Measurements from ENCODE around the gene DCHS1.
A peak's percentile ranks its signal among the peaks of the same experiment; 100 is the strongest.

The DCHS1 gene

GRCh38 chr11:6608726-6609501, 46.7 kb downstream of the DCHS1 start:
- H3K9ac ChIP-seq (ENCODE audit: low read length) = no peak overlapping the region
- no peak overlapping the region for H3K4me3 ChIP-seq (ENCODE audit: low read length)
- H3K4me1 ChIP-seq (ENCODE audit: control insufficient read depth, insufficient read depth, low read length) = peaks cover 49% of the 10 kb centered on the region
- H3K36me3 ChIP-seq (ENCODE audit: control insufficient read depth, insufficient read depth, low read length) = peaks cover 29% of the 10 kb centered on the region
- H3K27ac ChIP-seq (ENCODE audit: low read depth, low read length) = peak overlapping the region; percentile 99
- H3K27me3 ChIP-seq (ENCODE audit: control insufficient read depth, insufficient read depth, low read length) = no peaks in the 10 kb centered on the region

GRCh38 chr11:6608011-6608410, 47.6 kb downstream of the DCHS1 start:
- no peak overlapping the region for H3K9ac ChIP-seq (ENCODE audit: low read length)
- H3K4me3 ChIP-seq (ENCODE audit: low read length) = no peak overlapping the region
- peaks cover 29% of the 10 kb centered on the region for H3K36me3 ChIP-seq (ENCODE audit: control insufficient read depth, insufficient read depth, low read length)
- H3K4me1 ChIP-seq (ENCODE audit: control insufficient read depth, insufficient read depth, low read length) = peaks cover 48% of the 10 kb centered on the region
- H3K27me3 ChIP-seq (ENCODE audit: control insufficient read depth, insufficient read depth, low read length) = no peaks in the 10 kb centered on the region
- peak overlapping the region; percentile 99 for H3K27ac ChIP-seq (ENCODE audit: low read depth, low read length)

- H3K27ac ChIP-seq (ENCODE audit: low read depth, low read length) = peak overlapping the region; percentile 99
- peak overlapping the region; percentile 53 for H3K4me3 ChIP-seq (ENCODE audit: low read length)
- H3K27me3 ChIP-seq (ENCODE audit: control insufficient read depth, insufficient read depth, low read length) = no peaks in the 10 kb centered on the region
- no peak overlapping the region for H3K9ac ChIP-seq (ENCODE audit: low read length)
- peaks cover 29% of the 10 kb centered on the region for H3K36me3 ChIP-seq (ENCODE audit: control insufficient read depth, insufficient read depth, low read length)
- peaks cover 49% of the 10 kb centered on the region for H3K4me1 ChIP-seq (ENCODE audit: control insufficient read depth, insufficient read depth, low read length)
Measured at GRCh38 chr11:6607190-6607795, 48.3 kb downstream of the DCHS1 start.

GRCh38 chr11:6606471-6607189, 49.0 kb downstream of the DCHS1 start:
- Histone ChIP-seq H3K36me3 (ENCODE audit: control insufficient read depth, insufficient read depth, low read length) (peaks cover 30% of the 10 kb centered on the region), H3K4me3 (ENCODE audit: low read length) (peak overlapping the region; percentile 53), H3K4me1 (ENCODE audit: control insufficient read depth, insufficient read depth, low read length) (peaks cover 55% of the 10 kb centered on the region), H3K27ac (ENCODE audit: low read depth, low read length) (peak overlapping the region; percentile 99), H3K27me3 (ENCODE audit: control insufficient read depth, insufficient read depth, low read length) (no peaks in the 10 kb centered on the region), H3K9ac (ENCODE audit: low read length) (peak overlapping the region; percentile 19)

- Histone ChIP-seq H3K9ac (ENCODE audit: low read length) (peak overlapping the region; percentile 97), H3K27me3 (ENCODE audit: control insufficient read depth, insufficient read depth, low read length) (no peaks in the 10 kb centered on the region), H3K4me3 (ENCODE audit: low read length) (peak overlapping the region; percentile 88), H3K27ac (ENCODE audit: low read depth, low read length) (peak overlapping the region; percentile 99), H3K4me1 (ENCODE audit: control insufficient read depth, insufficient read depth, low read length) (peaks cover 48% of the 10 kb centered on the region), H3K36me3 (ENCODE audit: control insufficient read depth, insufficient read depth, low read length) (peaks cover 37% of the 10 kb centered on the region)
Measured at GRCh38 chr11:6604790-6605189, 50.8 kb downstream of the DCHS1 start.

GRCh38 chr11:6604081-6604626, 51.5 kb downstream of the DCHS1 start:
- Histone ChIP-seq H3K36me3 (ENCODE audit: control insufficient read depth, insufficient read depth, low read length) (peaks cover 36% of the 10 kb centered on the region), H3K4me3 (ENCODE audit: low read length) (peak overlapping the region; percentile 88), H3K9ac (ENCODE audit: low read length) (peak overlapping the region; percentile 97), H3K4me1 (ENCODE audit: control insufficient read depth, insufficient read depth, low read length) (peaks cover 41% of the 10 kb centered on the region), H3K27ac (ENCODE audit: low read depth, low read length) (peak overlapping the region; percentile 99), H3K27me3 (ENCODE audit: control insufficient read depth, insufficient read depth, low read length) (no peaks in the 10 kb centered on the region)

- Histone ChIP-seq H3K9ac (ENCODE audit: low read length) (peak within 1 kb of the TSS; percentile 97), H3K4me3 (ENCODE audit: low read length) (peak within 1 kb of the TSS; percentile 88), H3K4me1 (ENCODE audit: control insufficient read depth, insufficient read depth, low read length) (peaks cover 37% of the 10 kb centered on the region), H3K27me3 (ENCODE audit: control insufficient read depth, insufficient read depth, low read length) (no peaks in the 10 kb centered on the region), H3K36me3 (ENCODE audit: control insufficient read depth, insufficient read depth, low read length) (peaks cover 33% of the 10 kb centered on the region), H3K27ac (ENCODE audit: low read depth, low read length) (peak within 1 kb of the TSS; percentile 99)
Measured at GRCh38 chr11:6603287-6604080, 52.1 kb downstream of the DCHS1 start, which contains the start of the genes ILK and RRP8. Gene ILK, plus strand, starts transcription at chr11:6603774. Its CDS starts 498 bp downstream, at chr11:6604272. Gene RRP8, minus strand, starts transcription at chr11:6603616. Its CDS starts 114 bp downstream, at chr11:6603502.

- peak overlapping the region; percentile 58 for H3K9ac ChIP-seq (ENCODE audit: low read length)
Measured at GRCh38 chr11:6602096-6602940, 53.3 kb downstream of the DCHS1 start.

GRCh38 chr11:6601041-6601461, 54.6 kb downstream of the DCHS1 start:
- H3K27ac ChIP-seq (ENCODE audit: low read depth, low read length) = no peak overlapping the region
- no peak overlapping the region for H3K9ac ChIP-seq (ENCODE audit: low read length)
- peaks cover 31% of the 10 kb centered on the region for H3K36me3 ChIP-seq (ENCODE audit: control insufficient read depth, insufficient read depth, low read length)
- no peak overlapping the region for H3K4me3 ChIP-seq (ENCODE audit: low read length)
- H3K4me1 ChIP-seq (ENCODE audit: control insufficient read depth, insufficient read depth, low read length) = peaks cover 30% of the 10 kb centered on the region
- H3K27me3 ChIP-seq (ENCODE audit: control insufficient read depth, insufficient read depth, low read length) = no peaks in the 10 kb centered on the region

More at GRCh38 chr11:6602096-6602940, 53.3 kb downstream of the DCHS1 start:
- Histone ChIP-seq H3K4me3 (ENCODE audit: low read length) (peak overlapping the region; percentile 73), H3K27me3 (ENCODE audit: control insufficient read depth, insufficient read depth, low read length) (no peaks in the 10 kb centered on the region), H3K4me1 (ENCODE audit: control insufficient read depth, insufficient read depth, low read length) (peaks cover 27% of the 10 kb centered on the region), H3K27ac (ENCODE audit: low read depth, low read length) (peak overlapping the region; percentile 99), H3K36me3 (ENCODE audit: control insufficient read depth, insufficient read depth, low read length) (peaks cover 31% of the 10 kb centered on the region)

GRCh38 chr11:6599881-6600390, 55.7 kb downstream of the DCHS1 start:
- H3K27ac ChIP-seq (ENCODE audit: low read depth, low read length) = no peak overlapping the region
- no peak overlapping the region for H3K4me3 ChIP-seq (ENCODE audit: low read length)
- no peaks in the 10 kb centered on the region for H3K27me3 ChIP-seq (ENCODE audit: control insufficient read depth, insufficient read depth, low read length)
- peaks cover 31% of the 10 kb centered on the region for H3K36me3 ChIP-seq (ENCODE audit: control insufficient read depth, insufficient read depth, low read length)
- H3K9ac ChIP-seq (ENCODE audit: low read length) = no peak overlapping the region
- H3K4me1 ChIP-seq (ENCODE audit: control insufficient read depth, insufficient read depth, low read length) = peaks cover 35% of the 10 kb centered on the region

- Histone ChIP-seq H3K9ac (ENCODE audit: low read length) (no peak overlapping the region), H3K27me3 (ENCODE audit: control insufficient read depth, insufficient read depth, low read length) (no peaks in the 10 kb centered on the region), H3K4me1 (ENCODE audit: control insufficient read depth, insufficient read depth, low read length) (peaks cover 35% of the 10 kb centered on the region), H3K4me3 (ENCODE audit: low read length) (no peak overlapping the region), H3K27ac (ENCODE audit: low read depth, low read length) (peak overlapping the region; percentile 88), H3K36me3 (ENCODE audit: control insufficient read depth, insufficient read depth, low read length) (peaks cover 31% of the 10 kb centered on the region)
Measured at GRCh38 chr11:6599449-6599848, 56.2 kb downstream of the DCHS1 start.
